Inferior parietal cortex (tissue), 1 donor: ENCODE data around the gene KIF16B.
A peak's percentile ranks its signal among the peaks of the same experiment; 100 is the strongest.
"Not testable (repeated sequence)": the region's sequence is repeated elsewhere in the genome, so short reads cannot be mapped to it uniquely, and the experiment has no call there.

Experiments used
- DNase-seq: peaks from one replicate; pipeline ENCODE4 v3.0.0-alpha.2; 2016; ENCODE audit errors: extremely low spot score

The KIF16B gene

GRCh38 chr20:16595376-16595775 lies 22.1 kb upstream of the KIF16B start:
- no peak for DNase-seq

GRCh38 chr20:16590041-16590633 lies 16.9 kb upstream of the KIF16B start:
- DNase-seq = no peak

GRCh38 chr20:16589623-16590022 lies 16.4 kb upstream of the KIF16B start:
- no peak for DNase-seq

- DNase-seq = no peak
Observed at GRCh38 chr20:16588241-16588640, 15.0 kb upstream of the KIF16B start.

- no peak for DNase-seq
Observed at GRCh38 chr20:16587066-16587465, 13.8 kb upstream of the KIF16B start.

- no peak for DNase-seq
Observed at GRCh38 chr20:16583474-16583873, 10.2 kb upstream of the KIF16B start.

GRCh38 chr20:16581241-16581640 lies 8.0 kb upstream of the KIF16B start:
- DNase-seq = no peak

- no peak for DNase-seq
Observed at GRCh38 chr20:16580620-16581019, 7.4 kb upstream of the KIF16B start.

GRCh38 chr20:16580147-16580546 lies 6.9 kb upstream of the KIF16B start:
- no peak for DNase-seq

GRCh38 chr20:16576219-16576618 lies 3.0 kb upstream of the KIF16B start:
- no peak for DNase-seq

- peak; percentile 40 for DNase-seq
Observed at GRCh38 chr20:16575390-16576140, 2.3 kb upstream of the KIF16B start.

- peak; percentile 84 for DNase-seq
Observed at GRCh38 chr20:16574656-16575355, 1.6 kb upstream of the KIF16B start.

GRCh38 chr20:16571333-16571732 lies 1.9 kb downstream of the KIF16B start:
- DNase-seq = no peak

GRCh38 chr20:16569246-16570153 lies 3.7 kb downstream of the KIF16B start:
- DNase-seq = no peak

- DNase-seq = no peak
Observed at GRCh38 chr20:16566080-16566479, 7.2 kb downstream of the KIF16B start.

GRCh38 chr20:16564079-16564478 lies 9.2 kb downstream of the KIF16B start:
- DNase-seq = not testable (repeated sequence)

- no peak for DNase-seq
Observed at GRCh38 chr20:16563066-16563806, 10.0 kb downstream of the KIF16B start.

- no peak for DNase-seq
Observed at GRCh38 chr20:16562259-16562658, 11.0 kb downstream of the KIF16B start.

- DNase-seq = no peak
Observed at GRCh38 chr20:16560661-16561060, 12.6 kb downstream of the KIF16B start.

- DNase-seq = no peak
Observed at GRCh38 chr20:16560216-16560615, 13.0 kb downstream of the KIF16B start.

- DNase-seq = no peak
Observed at GRCh38 chr20:16556301-16556700, 16.9 kb downstream of the KIF16B start.
